NCI-H128 (cell line): ENCODE data around the gene RHPN2.
"Not testable (repeated sequence)": the region's sequence is repeated elsewhere in the genome, so short reads cannot be mapped to it uniquely, and the experiment has no call there.

Source experiments
- DNase-seq: peaks from one replicate; lab custom pipeline; 2025; ENCODE audit not compliant: unreplicated experiment; lab: John Stamatoyannopoulos, UW

RHPN2 gene

GRCh38 chr19:33032218-33032781 lies 32.4 kb downstream of the RHPN2 start:
- DNase-seq: no peak

GRCh38 chr19:33029746-33030303 lies 34.9 kb downstream of the RHPN2 start:
- no peak for DNase-seq

- DNase-seq: not testable (repeated sequence)
Observed at GRCh38 chr19:33026602-33027001, 38.1 kb downstream of the RHPN2 start.

GRCh38 chr19:33025468-33026238 lies 39.0 kb downstream of the RHPN2 start:
- not testable (repeated sequence) for DNase-seq

- no peak for DNase-seq
Observed at GRCh38 chr19:33024398-33024797, 40.3 kb downstream of the RHPN2 start.

GRCh38 chr19:33022472-33023116 lies 42.1 kb downstream of the RHPN2 start:
- DNase-seq: no peak

- DNase-seq: not testable (repeated sequence)
Observed at GRCh38 chr19:33010891-33011290, 53.8 kb downstream of the RHPN2 start.

- DNase-seq: no peak
Observed at GRCh38 chr19:33008738-33009137, 56.0 kb downstream of the RHPN2 start.

GRCh38 chr19:33005440-33005839 lies 59.2 kb downstream of the RHPN2 start:
- DNase-seq: peak; percentile 13

GRCh38 chr19:33003424-33004024 lies 61.2 kb downstream of the RHPN2 start:
- not testable (repeated sequence) for DNase-seq

GRCh38 chr19:33002126-33002865 lies 62.4 kb downstream of the RHPN2 start:
- not testable (repeated sequence) for DNase-seq

GRCh38 chr19:33000910-33001309 lies 63.8 kb downstream of the RHPN2 start:
- no peak for DNase-seq

- DNase-seq: no peak
Observed at GRCh38 chr19:33000510-33000909, 64.2 kb downstream of the RHPN2 start.

- DNase-seq: no peak
Observed at GRCh38 chr19:32998722-32999121, 66.0 kb downstream of the RHPN2 start.

- no peak for DNase-seq
Observed at GRCh38 chr19:32997716-32998355, 66.9 kb downstream of the RHPN2 start.

- DNase-seq: not testable (repeated sequence)
Observed at GRCh38 chr19:32997061-32997464, 67.6 kb downstream of the RHPN2 start.

- not testable (repeated sequence) for DNase-seq
Observed at GRCh38 chr19:32995966-32996365, 68.7 kb downstream of the RHPN2 start.

- DNase-seq: no peak
Observed at GRCh38 chr19:32988724-32989123, 76.0 kb downstream of the RHPN2 start.

- not testable (repeated sequence) for DNase-seq
Observed at GRCh38 chr19:32988254-32988653, 76.4 kb downstream of the RHPN2 start.

GRCh38 chr19:32982488-32982887 lies 82.2 kb downstream of the RHPN2 start:
- DNase-seq: not testable (repeated sequence)
